ENCODE data around the gene TOM1. TPM values are rescaled to one million over a fixed set of nuclear protein-coding genes. Genes with fewer than 3 reads are reported as not detected.

The TOM1 gene
- total RNA-seq, 1 experiment from 2014 or later = 22.3 TPM

GRCh38 chr22:35288116-35288515 lies 11.6 kb upstream of the TOM1 start:
- H2AK5ac ChIP-seq (ENCODE audit: insufficient read length, low read length) = no peak overlapping the region
- Mint-ChIP-seq H3K9me3 (no peaks in the 10 kb centered on the region), H3K36me3 (ENCODE audit: insufficient read depth in 1 of 3, low read depth in 3 of 3) (peaks cover 33 to 83% (median 79%) of the 10 kb centered on the region in 3 experiments; a peak in 6 of 7 replicates), H3K27ac (no peak overlapping the region), H3K4me3 (no peak overlapping the region), H3K27me3 (ENCODE audit: low read depth) (no peaks in the 10 kb centered on the region), H3K4me1 (no peaks in the 10 kb centered on the region)
- H3K23ac ChIP-seq (ENCODE audit: insufficient read length, low read depth, low read length) = no peak overlapping the region
- no peak overlapping the region for H3K4ac ChIP-seq (ENCODE audit: low read depth, low read length)
- no peak overlapping the region for H2BK120ac ChIP-seq (ENCODE audit: low read depth, low read length, poor library complexity, severe bottlenecking)
- no peak overlapping the region for H2BK15ac ChIP-seq (ENCODE audit: low read depth, low read length)
- H2AFZ ChIP-seq (ENCODE audit: low read length) = no peak overlapping the region
- H3T11ph ChIP-seq (ENCODE audit: low read length) = no peak overlapping the region
- no peaks in the 10 kb centered on the region for H3K4me1 ChIP-seq (ENCODE audit: insufficient read depth, low read length)
- H3K18ac ChIP-seq (ENCODE audit: insufficient read length, low read depth, low read length) = no peak overlapping the region
- H3K56ac ChIP-seq (ENCODE audit: insufficient read length, low read depth, low read length) = no peak overlapping the region
- TF ChIP-seq, protein P1, sequence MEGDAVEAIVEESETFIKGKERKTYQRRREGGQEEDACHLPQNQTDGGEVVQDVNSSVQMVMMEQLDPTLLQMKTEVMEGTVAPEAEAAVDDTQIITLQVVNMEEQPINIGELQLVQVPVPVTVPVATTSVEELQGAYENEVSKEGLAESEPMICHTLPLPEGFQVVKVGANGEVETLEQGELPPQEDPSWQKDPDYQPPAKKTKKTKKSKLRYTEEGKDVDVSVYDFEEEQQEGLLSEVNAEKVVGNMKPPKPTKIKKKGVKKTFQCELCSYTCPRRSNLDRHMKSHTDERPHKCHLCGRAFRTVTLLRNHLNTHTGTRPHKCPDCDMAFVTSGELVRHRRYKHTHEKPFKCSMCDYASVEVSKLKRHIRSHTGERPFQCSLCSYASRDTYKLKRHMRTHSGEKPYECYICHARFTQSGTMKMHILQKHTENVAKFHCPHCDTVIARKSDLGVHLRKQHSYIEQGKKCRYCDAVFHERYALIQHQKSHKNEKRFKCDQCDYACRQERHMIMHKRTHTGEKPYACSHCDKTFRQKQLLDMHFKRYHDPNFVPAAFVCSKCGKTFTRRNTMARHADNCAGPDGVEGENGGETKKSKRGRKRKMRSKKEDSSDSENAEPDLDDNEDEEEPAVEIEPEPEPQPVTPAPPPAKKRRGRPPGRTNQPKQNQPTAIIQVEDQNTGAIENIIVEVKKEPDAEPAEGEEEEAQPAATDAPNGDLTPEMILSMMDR (conservative IDR thresholded peaks at IDR 0.05) = no peak
- no peak for DNase-seq
- no peak overlapping the region for H2BK12ac ChIP-seq (ENCODE audit: insufficient read length, low read depth, low read length)
- H4K8ac ChIP-seq (replicated peaks; ENCODE audit: insufficient read length, low read depth, low read length) = no peak overlapping the region
- no peak overlapping the region for H4K5ac ChIP-seq (ENCODE audit: insufficient read length, low read depth, low read length)
- no peak overlapping the region for H2BK5ac ChIP-seq (ENCODE audit: insufficient read length, low read length)
- H3K27me3 ChIP-seq (ENCODE audit: insufficient read depth, low read length) = no peaks in the 10 kb centered on the region
- H3K27ac ChIP-seq (ENCODE audit: insufficient read length, low read depth, low read length) = no peak overlapping the region
- H4K91ac ChIP-seq (ENCODE audit: insufficient read length, low read depth, low read length) = no peak overlapping the region
- no peaks in the 10 kb centered on the region for H3K23me2 ChIP-seq (ENCODE audit: insufficient read length, low read depth, low read length, poor library complexity, severe bottlenecking)
- H2BK20ac ChIP-seq (ENCODE audit: low read depth, low read length, poor library complexity, severe bottlenecking) = no peak overlapping the region
- no peaks in the 10 kb centered on the region for H3K79me2 ChIP-seq (ENCODE audit: insufficient read depth, low read length)
- H3K79me1 ChIP-seq (ENCODE audit: insufficient read depth, low read depth, low read length, poor library complexity, severe bottlenecking) = no peaks in the 10 kb centered on the region
- H3K14ac ChIP-seq (ENCODE audit: insufficient read depth, low read length) = no peak overlapping the region
- H4K20me1 ChIP-seq (ENCODE audit: control insufficient read depth, insufficient read depth, insufficient read length) = no peaks in the 10 kb centered on the region
- H3K9me3 ChIP-seq (ENCODE audit: control insufficient read depth, low read depth, low read length) = no peaks in the 10 kb centered on the region
- WGBS (ENCODE audit: extremely low coverage, insufficient read length, low lambda C conversion rate) = no CpG with 5 or more reads among the region's 1 CpG
- H3K9ac ChIP-seq (ENCODE audit: extremely low read depth, insufficient read length, low read length) = no peak overlapping the region
- no peak overlapping the region for H3K4me2 ChIP-seq (ENCODE audit: insufficient read depth, insufficient read length, low read length)
